Superior temporal gyrus (tissue), 1 donor: ENCODE data around the gene COLEC11.
"Not testable (repeated sequence)": the region's sequence is repeated elsewhere in the genome, so short reads cannot be mapped to it uniquely, and the experiment has no call there.

Source experiments
- DNase-seq: peaks from one replicate; pipeline ENCODE4 v3.0.0-alpha.2; 2016; ENCODE audit errors: extremely low spot score

Gene COLEC11

DNA sequence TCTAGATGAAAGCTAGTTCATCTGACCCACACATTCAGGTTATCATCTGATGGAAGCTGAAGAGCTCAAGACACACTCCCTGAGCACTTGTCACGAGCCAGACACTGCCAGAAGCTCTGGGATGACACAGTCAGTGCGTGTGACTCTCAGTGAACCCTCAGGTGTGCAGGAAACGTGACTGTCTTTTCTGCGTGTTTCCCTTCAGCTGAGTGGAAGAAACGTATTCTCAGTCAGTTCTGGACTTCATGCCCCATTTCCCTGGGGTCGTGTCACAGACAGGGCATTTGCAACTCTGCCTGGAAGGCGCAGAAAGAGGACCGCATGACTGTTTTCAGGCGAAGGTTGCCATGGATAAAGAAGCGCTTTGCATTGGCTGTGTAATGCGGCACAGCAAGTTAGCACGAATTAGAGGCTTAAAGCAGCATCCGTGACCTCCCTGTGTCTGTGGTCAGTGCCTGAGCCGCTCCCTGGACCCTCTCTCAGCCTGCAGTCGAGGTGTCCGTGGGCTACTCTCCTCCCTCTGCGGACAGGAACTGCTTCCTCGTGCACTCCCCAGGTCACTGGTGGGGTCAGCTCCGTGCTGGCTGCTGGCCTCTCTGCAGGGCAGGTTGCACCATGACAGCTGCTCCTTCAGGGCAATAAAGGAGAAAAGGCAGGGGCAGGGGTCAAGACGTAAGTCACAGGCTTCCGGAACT lies 59.8 kb downstream of the COLEC11 start:
- no peak for DNase-seq

DNA sequence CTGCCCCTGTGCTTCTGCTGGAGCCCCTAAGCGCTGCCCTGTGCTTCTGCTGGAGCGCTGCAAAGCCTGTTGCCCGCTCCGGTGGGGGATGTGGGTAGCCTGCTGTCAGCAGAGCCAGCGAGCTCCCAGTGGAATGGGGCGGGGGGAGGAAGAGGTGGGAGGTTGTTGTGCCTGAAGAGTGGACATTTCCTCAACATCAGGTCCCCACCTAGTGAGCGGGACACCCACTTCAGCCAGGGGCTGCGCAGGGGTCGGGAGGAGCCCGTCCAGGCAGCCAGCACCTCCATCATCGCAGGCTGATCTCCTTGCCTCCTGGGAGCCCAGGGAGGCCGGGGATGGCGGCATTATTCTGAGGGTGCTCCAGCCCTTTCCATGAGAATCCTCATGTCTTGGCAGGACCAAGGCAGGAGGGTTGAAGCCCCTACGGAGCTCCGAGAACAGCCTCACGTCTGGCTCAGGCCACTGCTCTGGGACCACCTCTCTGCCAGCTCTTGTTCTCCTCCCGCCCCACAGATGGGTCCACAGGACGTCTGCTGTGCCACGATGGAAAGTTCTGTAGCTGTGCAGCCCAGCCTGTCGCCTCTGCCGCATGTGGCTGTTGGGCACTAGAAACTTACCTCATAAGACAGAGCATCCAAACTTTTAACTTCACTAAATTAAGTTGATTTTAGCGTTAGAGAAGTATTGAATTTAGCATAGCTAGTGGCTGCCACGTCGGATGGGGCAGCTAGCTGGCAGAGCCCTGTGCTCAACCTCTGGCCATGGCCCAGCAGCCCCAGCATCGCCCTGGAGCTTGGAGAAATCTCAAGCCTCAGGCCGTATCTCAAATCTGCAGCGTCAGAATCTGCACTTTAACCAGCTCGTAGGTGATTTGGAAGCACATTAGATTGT lies 61.2 kb downstream of the COLEC11 start:
- no peak for DNase-seq

DNA sequence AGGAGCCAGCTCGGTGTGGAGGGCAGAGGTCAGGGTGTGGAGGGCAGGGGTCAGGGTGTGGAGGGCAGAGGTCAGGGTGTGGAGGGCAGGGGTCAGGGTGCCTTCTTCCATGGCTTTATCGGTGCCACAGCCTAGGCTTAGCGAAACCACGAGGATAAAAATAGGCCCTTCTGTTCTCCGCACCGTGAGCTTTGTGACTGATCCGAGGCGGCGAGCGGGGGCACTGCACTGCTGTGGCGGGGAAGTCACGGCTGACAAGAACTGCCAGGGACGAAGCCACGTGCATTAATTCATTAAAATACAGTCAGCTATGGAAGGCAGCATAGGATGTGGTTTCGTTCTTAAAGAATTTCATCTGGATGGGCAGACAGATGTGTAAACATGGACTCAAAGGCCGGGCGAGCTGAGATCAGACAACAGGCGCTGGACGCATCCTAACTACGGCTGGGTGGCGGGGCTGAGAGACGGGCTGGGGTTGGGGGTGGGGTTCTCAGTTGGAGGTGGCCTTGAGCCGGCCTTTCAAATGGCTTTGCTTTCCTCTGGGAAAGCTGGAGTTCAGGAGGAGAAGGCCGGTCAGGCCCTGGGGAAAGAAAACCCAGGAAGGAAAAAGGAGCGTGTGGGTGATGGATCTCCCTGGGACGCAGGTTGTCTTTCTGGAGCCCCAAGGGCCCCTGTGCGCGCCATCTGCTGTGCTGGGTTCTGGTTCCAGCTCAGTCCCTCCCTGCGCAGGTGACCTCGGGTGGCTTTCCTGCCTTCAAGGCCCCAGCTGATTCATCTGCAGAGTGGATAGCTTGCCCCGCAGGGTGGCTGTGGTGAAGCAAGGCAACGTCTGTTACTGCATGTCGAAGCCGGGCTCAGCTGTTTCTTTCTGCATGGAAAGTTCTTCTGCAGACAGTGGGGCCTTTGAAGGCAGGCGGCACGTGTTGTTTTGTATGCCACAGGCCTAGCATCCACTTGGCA lies 62.1 kb downstream of the COLEC11 start:
- no peak for DNase-seq

DNA sequence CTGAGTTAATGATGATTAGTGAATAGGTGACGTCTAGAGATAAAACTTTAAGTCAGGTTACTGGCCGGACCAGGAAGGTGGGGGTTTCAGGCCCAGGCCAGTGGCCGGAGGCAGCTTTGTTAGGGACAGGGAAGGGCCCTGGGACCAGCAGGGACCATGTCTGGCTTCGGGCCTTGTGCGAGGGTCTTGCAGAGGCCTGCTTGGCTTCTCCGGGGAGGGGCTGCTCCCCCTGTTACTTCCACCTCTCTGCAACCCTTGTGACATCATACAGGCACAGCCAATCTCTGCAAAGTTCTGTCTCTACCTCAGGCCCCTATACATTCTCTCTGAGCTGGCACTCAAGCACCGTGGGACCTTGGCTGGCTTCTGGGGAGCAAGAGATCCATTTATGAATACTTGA lies 63.0 kb downstream of the COLEC11 start, which contains the start of gene ALLC:
TSS of gene ALLC (plus strand) at position 320 of the 400 bp plus-strand sequence. CDS start 12,958 bp downstream, outside the sequence.
- no peak for DNase-seq

DNA sequence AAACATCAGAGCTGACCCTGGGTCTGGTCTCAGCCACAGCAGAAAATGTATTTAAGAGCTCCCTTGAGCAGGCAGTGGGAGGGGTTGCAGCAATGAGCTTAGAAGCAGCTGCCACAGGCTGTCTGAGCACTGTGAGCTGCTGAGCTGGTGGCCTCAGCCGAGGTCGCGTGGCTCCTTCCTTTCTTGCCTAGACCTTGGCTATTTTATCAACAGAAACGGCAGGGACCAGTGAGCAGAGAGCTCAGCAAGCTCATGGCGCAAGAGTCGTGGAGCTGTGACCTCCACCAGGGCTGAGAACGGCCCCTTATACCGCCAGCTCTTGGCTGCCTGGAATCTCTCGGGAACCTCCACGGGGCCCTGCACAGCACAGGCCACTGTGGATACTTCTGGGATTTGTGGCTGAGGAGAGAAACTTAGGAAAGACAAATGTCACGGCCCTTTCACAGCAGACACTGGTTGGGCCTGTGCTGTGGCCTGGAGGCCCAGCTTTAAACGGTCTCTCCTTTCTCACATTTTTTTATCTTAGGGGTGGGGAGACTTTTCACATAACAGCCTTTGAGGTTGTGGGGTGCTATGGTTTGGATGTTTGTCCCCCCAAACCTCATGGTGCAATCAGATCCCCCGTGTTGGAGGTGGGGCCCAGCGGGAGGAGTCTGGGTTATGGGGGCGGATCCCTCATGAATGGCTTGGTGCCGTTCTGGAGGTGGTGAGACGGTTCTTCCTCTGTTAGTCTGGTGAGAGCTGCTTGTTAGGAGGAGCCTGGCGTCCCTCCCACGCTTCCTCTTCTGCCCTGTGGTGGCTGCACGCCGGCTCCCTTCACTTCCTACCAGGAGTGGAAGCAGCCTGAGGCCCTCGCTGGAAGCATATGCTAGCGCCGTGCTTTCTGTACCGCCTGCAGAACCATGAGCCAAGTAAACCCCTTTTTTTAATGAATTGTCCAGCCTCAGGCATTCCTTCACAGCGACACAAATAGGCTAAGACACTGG lies 64.8 kb downstream of the COLEC11 start:
- no peak for DNase-seq

DNA sequence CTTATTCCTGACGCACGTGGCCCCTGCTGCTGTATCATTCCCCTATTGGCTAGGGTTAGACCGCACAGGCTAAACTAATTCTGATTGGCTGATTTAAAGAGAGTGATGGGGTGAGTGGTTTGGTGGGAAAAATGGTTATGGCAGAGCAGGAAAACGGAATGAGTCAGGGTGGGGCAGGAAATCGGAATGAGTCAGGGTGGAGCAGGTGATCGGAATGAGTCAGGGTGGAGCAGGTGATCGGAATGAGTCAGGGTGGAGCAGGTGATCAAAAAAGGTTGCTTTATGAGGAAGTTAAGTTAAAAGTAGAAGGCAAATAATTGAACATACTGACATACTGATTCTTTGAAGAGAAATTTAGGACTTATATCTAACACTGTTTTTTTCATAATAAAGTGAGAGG lies 65.7 kb downstream of the COLEC11 start:
- not testable (repeated sequence) for DNase-seq

DNA sequence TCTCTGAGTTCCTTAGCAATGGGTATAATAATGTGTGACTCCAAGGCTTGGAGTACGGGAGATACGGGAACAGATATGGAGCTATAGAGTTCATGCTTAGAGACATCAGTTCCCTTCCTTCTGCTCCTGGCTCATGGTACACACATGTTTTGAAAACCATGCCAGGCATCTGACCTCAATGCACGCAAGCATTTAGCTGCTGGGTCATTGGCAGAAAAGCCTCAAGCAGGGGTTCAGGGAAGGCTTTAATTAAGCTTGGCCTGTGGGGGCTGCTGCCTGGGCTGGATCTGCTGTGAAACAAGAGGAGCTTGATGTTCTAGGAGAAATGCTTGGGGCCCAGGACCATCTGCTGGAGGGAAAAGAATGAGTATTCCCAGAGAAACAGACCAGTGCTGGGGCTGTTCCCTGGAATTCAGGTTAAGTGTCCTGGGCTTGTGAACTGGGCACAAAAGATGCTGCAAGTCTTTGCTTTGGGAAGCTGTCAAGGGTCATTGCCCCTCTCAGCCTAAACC lies 66.3 kb downstream of the COLEC11 start:
- DNase-seq: no peak

DNA sequence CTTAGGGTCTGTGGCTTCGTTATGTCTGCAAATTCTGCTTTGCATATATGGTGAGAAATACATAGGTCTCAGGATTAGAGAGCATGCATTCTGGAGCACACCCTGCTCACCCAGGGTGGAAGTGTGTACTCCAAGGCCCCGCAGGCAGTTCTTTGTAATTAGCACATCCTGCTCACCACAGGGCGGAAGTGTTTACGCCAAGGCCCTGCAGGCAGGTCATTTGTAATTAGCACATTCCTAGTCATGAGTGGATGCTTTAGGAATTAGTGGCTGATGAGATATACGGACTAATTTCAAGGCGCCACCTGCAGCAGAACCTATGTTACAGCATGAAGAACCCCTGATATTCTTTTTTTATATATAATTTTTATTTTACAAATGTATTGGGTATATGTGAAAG lies 67.3 kb downstream of the COLEC11 start:
- no peak for DNase-seq

DNA sequence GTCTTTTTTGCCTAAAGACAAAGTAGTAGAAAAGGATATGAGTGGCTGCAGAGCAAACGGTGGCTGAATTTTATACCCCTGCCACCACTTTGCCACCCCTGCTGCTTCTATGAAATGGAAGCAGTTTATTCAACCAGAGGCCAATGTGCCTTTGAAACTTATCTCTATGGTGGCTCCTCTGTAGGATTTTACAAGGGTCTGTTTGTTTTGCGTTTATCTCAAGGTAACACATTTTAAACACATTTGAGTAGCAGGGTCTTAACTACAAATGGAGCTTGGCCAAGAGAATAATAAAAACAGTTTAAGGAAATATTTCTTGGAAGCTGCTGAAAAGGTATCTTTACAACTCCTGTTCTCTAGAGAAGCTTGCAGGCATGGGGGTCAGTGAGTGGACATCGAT lies 69.2 kb downstream of the COLEC11 start:
- DNase-seq: no peak

DNA sequence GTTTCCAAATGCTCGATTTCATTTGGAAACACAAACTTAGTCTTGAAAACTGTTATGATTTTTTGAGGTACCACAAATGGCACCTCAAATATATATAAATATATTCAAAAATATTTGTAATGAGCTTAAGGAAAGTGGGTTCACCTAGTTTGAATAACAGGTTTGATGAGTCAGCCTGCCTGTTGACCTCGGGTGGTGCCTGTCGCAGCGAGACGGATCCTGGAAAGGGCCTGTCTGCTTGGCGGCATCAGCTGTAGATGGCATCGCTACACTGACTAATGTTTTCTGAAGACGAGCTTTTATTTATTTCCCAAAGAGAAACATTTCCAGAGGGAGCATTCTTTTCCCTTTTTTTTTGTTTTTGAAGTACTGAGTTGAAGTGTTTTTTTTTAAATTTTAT lies 70.0 kb downstream of the COLEC11 start:
- no peak for DNase-seq

DNA sequence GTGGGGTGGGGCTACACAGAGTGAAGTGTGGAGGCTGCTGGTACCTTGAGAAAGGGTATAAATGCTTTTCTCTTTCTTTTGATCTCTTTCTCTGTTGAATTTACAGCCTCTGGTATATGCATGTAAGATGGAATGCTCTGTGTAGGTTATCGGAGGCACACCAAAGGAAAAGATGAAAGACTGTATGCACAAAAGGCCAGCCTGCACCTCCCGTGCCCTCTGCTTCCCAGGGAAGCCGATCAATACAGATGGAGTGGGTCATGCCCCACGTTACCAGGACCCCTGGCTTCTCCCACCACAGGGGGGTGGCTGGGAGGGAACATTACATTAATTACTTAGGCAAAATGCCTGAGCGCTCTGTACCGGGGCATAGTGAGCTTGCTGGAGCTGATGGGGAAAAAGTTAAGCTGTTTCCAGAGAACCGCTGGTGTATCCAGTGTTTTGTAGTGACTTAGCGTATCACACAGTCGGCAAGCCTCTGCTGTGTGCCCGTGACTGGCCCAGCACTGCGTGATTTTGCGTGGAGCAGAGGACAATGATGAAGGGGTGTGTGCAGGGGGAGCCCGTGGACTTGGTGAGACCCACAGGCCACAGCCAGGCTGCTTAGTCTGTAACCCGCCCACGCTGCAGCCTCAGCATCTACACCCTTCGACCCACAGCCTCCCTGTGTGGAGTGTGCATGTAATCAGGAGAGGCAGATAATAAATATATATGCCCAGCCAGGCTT lies 71.1 kb downstream of the COLEC11 start:
- no peak for DNase-seq

DNA sequence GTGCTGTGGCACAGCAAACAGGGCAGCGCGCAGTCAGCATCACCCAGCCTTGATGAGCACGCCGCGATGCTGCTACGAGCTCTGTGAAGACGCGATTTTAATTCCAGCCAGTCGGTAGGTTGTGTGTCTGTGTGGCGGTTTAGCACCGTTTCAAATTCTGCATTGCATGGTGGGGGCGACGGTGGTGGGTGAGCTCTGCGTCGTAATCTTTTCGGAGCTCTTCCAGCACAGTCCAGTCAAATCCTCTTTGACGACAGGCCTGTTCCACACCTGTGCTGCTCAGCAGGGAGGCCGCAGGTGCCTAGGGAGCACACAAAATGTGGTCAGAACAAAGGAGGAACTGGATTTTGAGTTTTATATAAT lies 71.7 kb downstream of the COLEC11 start:
- DNase-seq: no peak

DNA sequence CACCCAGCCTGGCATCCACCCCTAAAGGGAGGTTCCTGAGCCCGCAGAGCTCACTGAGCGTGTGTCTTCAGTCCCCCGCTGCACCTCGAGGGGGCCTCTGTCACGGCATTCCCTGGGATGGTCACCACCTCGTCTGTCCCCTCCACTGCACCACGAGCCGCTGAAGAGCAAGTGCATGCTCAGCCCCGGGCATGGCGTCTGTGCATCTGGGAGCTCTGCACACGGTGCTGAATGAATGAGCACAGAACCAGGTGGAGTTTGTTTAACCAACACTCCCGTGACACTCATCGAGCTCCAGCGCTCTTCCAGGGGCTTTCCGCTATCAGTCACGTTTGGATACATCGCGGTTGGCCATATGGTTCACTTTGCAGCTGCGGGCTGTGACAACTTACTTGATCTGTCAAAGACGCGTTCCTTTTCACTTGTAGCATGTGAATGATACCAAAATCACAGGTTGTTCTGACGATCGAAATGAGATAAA lies 72.3 kb downstream of the COLEC11 start:
- DNase-seq: no peak

DNA sequence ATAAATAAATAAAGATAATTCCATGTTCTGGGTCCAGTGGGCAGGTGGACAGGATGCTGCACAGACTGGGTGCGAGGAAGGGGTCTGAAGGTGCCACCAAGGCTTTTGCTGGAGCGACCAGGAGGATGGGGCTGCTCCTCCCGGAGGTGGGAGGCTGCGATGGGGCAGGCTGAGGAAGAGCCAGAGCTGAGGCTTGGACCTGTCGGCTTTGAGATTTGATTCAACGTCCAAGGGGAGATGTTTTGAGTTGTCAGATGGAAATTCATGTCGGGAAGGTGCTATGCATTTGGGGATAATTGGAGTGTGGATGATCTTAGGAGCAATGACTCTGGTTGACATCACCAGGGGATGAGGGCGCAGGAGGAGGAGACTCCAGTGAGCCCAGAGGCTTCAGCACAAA lies 74.7 kb downstream of the COLEC11 start:
- DNase-seq: no peak

DNA sequence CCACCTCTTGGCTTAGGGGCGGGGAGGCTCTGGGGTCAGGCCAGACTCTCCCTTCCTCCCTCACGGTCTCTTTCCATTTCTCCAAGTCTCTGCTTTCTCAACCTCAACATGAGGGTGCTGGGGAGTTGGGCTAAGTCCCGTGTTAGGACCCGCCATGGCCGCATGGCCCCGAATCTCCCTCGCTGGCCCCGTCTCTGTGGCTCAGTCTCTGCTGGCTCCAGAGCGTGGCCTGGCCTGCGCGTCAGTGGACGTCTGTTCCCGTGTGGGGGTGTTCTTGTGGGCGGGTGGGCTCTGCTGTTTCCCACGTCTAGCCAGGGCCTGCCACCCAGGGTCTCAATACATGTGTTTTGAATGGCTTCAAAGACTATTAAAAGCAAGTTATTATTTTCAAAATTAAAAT lies 75.5 kb downstream of the COLEC11 start:
- DNase-seq: no peak

DNA sequence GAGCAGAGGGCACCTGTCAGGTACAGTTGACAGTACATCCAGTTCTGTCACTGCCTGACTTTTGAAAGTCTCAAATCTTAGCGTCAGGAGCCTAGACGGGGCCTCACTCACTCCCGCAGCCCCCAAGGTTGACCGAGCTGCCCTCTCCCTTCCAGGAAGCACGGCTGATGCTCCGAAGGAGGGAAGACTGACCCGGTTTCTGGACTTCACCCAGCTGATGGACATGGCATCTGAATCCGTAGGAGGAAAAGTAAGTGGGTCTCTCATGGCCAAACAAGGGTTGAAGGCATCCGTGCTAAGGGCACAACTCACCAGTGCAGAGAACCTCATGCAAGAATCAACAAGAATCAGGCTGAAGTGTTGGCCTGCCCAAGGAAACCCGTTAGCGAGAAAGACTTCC lies 76.0 kb downstream of the COLEC11 start:
- no peak for DNase-seq

DNA sequence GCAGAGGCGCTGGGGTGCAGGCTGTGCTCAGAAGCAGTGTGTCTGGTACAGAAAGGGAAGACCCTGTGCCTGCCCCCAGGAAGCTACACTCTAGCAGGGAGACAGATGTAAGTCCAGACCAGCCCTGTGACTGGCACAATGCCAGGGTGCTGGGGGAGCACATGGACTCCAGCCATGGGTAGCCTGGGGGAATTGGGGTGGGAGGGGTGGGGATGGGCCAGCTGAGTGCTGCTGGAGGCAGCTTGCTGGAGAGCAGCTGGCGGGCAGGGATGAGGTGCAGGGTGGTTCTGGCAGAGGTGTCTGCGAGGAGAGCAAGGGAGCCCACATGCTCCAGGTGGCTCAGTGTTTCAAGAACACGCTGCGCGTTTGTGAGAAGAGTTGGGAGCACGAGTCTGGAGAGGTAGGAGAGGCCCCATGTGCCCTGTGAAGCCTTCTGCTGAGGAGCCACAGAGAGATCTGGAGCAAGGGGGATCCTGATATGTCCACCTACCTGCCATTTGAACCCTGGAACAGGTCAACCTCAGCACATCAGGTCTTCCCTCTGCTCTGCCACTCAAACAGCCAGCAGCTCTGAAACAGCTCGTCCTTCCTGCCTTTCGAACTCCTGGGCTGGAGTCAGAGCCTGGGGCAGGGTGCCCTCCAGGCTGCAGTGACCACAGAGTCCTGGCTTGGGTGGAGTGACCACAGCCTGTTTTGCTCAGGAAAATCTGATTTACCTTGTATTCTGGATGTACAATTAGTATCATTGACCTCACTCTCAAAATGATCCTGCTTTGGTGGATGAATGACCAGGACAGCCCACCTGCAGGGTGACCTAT lies 78.2 kb downstream of the COLEC11 start:
- DNase-seq: no peak

DNA sequence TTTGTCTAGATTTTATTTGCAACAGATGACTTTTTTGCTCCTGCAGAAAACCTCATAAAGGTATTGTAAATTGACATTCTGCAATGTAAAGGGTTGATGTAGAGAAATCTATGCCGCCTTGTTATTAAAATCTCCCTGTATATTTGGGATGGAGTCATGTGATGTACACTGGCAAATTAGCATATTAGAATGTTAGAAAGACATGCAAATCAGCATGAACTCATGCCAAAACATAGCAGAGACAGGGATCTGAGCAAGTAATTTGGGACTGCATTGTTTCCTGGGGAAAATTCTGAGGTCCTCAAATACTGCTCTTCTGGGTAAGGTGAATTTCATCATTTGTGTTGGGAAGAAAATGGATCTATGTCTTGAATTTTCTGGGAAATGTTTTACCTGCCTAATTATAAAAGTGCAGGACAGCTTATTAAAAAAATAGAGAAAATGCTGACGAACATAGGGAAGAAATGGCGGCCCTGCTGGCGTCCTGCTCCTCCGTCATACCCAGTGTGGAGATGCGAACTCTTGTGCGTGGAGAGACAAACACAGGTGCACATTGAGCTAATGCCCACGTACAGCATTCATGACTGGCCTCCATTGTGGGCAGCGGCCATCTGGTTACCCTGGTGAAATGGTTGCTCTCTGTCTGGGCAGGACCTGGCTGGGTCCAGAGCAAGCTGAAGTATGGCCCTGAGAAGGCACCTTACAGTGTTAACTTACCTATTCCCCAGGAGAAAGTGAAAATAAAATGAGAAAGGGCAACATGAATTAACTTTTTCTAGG lies 79.3 kb downstream of the COLEC11 start:
- no peak for DNase-seq
